Osteocyte (in vitro differentiated cells): Measurements from ENCODE around the gene BDKRB2. TPM values are rescaled to one million over a fixed set of nuclear protein-coding genes. Genes with fewer than 3 reads are reported as not detected.

Experiments
- DNase-seq: peaks from one replicate; pipeline ENCODE4 v3.0.0; 2021; ENCODE audit warnings: mixed read lengths; ENCODE audit not compliant: unreplicated experiment; ENCODE audit errors: extremely low spot score
- H3K27ac Mint-ChIP-seq: one replicate; pipeline ENCODE4 v1.8.0; 2021; ENCODE audit warnings: mild to moderate bottlenecking, mixed read lengths; ENCODE audit not compliant: unreplicated experiment
- H3K27me3 Mint-ChIP-seq: one replicate; pipeline ENCODE4 v1.8.0; 2021; ENCODE audit warnings: mixed read lengths; ENCODE audit not compliant: unreplicated experiment
- H3K36me3 Mint-ChIP-seq: one replicate; pipeline ENCODE4 v1.8.0; 2021; ENCODE audit warnings: mixed read lengths; ENCODE audit not compliant: unreplicated experiment
- H3K4me1 Mint-ChIP-seq: one replicate; pipeline ENCODE4 v1.8.0; 2021; ENCODE audit warnings: mixed read lengths; ENCODE audit not compliant: unreplicated experiment
- H3K4me3 Mint-ChIP-seq: one replicate; pipeline ENCODE4 v1.8.0; 2021; ENCODE audit warnings: mild to moderate bottlenecking, moderate library complexity, mixed read lengths; ENCODE audit not compliant: unreplicated experiment
- H3K9me3 Mint-ChIP-seq: one replicate; pipeline ENCODE4 v1.8.0; 2021; ENCODE audit warnings: mixed read lengths; ENCODE audit not compliant: unreplicated experiment
- CTCF ChIP-seq: fragments of 200-600 bp; sonication (generic); IDR thresholded peaks from 2 replicates; pipeline ENCODE4 v1.5.0; 2021; ENCODE audit warnings: antibody characterized with exemption, mild to moderate bottlenecking, moderate library complexity
- total RNA-seq: library from RNA; stranded (reverse); gene quantifications from 2 replicates; pipeline ENCODE4 v1.2.1, GENCODE V29; 2021

The BDKRB2 gene
- total RNA-seq, 1 donor from 2014 or later: 0.40 TPM

- Mint-ChIP-seq H3K27ac (no peak overlapping the region), H3K9me3 (peaks cover 6% of the 10 kb centered on the region), H3K4me1 (peaks cover 21% of the 10 kb centered on the region), H3K27me3 (peaks cover 55% of the 10 kb centered on the region), H3K36me3 (no peaks in the 10 kb centered on the region), H3K4me3 (no peak overlapping the region)
- no peak for DNase-seq
- TF ChIP-seq CTCF: no peak
Measured at GRCh38 chr14:96177766-96178375, 26.8 kb upstream of the BDKRB2 start.

GRCh38 chr14:96178461-96179321 lies 25.9 kb upstream of the BDKRB2 start:
- Mint-ChIP-seq H3K4me3 (no peak overlapping the region), H3K4me1 (peaks cover 21% of the 10 kb centered on the region), H3K9me3 (peaks cover 6% of the 10 kb centered on the region), H3K27me3 (peaks cover 53% of the 10 kb centered on the region), H3K36me3 (no peaks in the 10 kb centered on the region), H3K27ac (no peak overlapping the region)
- DNase-seq: no peak
- TF ChIP-seq CTCF: no peak

- Mint-ChIP-seq H3K4me1 (peaks cover 21% of the 10 kb centered on the region), H3K27me3 (peaks cover 45% of the 10 kb centered on the region), H3K4me3 (no peak overlapping the region), H3K36me3 (no peaks in the 10 kb centered on the region), H3K9me3 (peaks cover 6% of the 10 kb centered on the region), H3K27ac (no peak overlapping the region)
- TF ChIP-seq CTCF: no peak
- DNase-seq: no peak
Measured at GRCh38 chr14:96180043-96180874, 24.4 kb upstream of the BDKRB2 start.

- Mint-ChIP-seq H3K4me3 (no peak overlapping the region), H3K4me1 (peaks cover 15% of the 10 kb centered on the region)
Measured at GRCh38 chr14:96181186-96182056, 23.2 kb upstream of the BDKRB2 start.

More at GRCh38 chr14:96181186-96182056, 23.2 kb upstream of the BDKRB2 start:
- H3K27me3 Mint-ChIP-seq: peaks cover 43% of the 10 kb centered on the region
- no peak overlapping the region for H3K27ac Mint-ChIP-seq
- no peak for TF ChIP-seq CTCF
- DNase-seq: no peak
- peaks cover 6% of the 10 kb centered on the region for H3K9me3 Mint-ChIP-seq
- H3K36me3 Mint-ChIP-seq: no peaks in the 10 kb centered on the region
